SH-SY5Y (cell line): Measurements from ENCODE around the gene ZNF496.

ENCODE experiments used
- GATA2 ChIP-seq: IDR thresholded peaks from 2 replicates; pipeline ENCODE4 v1.6.1; 2011; ENCODE audit warnings: mild to moderate bottlenecking, low read depth, low read length
- GATA3 ChIP-seq: IDR thresholded peaks from 2 replicates; pipeline ENCODE4 v1.6.1; 2011; ENCODE audit warnings: low read depth, mild to moderate bottlenecking, low read length, moderate library complexity

DNA sequence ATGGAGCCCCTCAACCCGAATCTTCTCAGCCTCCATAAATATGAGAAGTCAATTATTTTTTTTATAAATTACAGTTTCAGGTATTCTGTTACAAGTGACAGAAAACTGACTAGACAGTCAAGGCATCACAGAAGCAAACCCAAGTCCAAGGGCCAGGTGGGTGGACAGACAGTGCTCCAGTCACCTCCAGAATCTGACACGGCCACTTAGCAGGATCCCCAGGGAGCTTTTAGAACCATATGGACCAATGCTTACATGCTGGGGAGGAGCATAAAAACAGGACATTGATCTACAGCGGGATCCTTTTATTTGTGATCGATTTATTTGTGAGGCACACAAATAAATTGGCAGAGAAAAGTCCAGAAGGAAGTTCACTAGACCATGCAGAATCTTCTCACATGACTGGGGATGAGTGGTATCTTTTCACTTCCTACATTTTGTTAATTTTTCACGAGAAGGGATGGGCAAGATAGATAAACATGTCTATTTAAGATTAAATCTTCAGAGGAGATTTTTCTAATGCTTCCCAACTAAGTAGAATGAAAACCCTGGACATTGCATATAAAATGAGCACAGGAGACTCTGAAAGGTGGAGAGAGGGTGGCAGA is 15.0 kb downstream of the ZNF496 start:
- TF ChIP-seq GATA2 = no peak
- TF ChIP-seq GATA3 = no peak
